K562 (cell line): ENCODE results near the gene NMNAT2. TPM values are rescaled to one million over a fixed set of nuclear protein-coding genes. Genes with fewer than 3 reads are reported as not detected.
A peak's percentile ranks its signal among the peaks of the same experiment; 100 is the strongest.

Experiments
- CGGBP1 ChIP-seq: fragments of 250-450 bp; sonication (Bioruptor Pico); IDR thresholded peaks from 2 replicates; pipeline ENCODE4 v1.9.0; 2021; ENCODE audit warnings: mild to moderate bottlenecking
- CTCF ChIP-seq, 3 experiments: IDR thresholded peaks in 2 of 3; conservative IDR thresholded peaks in 1 of 3; 2 replicates each; pipeline ENCODE4 v1.5.1; 2011 to 2012; ENCODE audit warnings: low read length in 3 of 3, mild to moderate bottlenecking in 3 of 3, control low read depth in 2 of 3, improper control_type of control experiment in 1 of 3, inconsistent platforms in 1 of 3, low read depth in 1 of 3, mixed read lengths in 1 of 3, moderate library complexity in 1 of 3; ENCODE audit not compliant: insufficient read depth in 2 of 3
- E2F4 ChIP-seq: sonication (generic); formaldehyde crosslinking; IDR thresholded peaks from 2 replicates; pipeline ENCODE4 v1.8.0; 2022; ENCODE audit warnings: mild to moderate bottlenecking, low read depth, missing genetic modification reagents
- EP300 ChIP-seq: IDR thresholded peaks from 2 replicates; pipeline ENCODE4 v1.6.1; 2012; ENCODE audit warnings: low read length, improper control_type of control experiment
- MBD1 ChIP-seq: fragments of 250-450 bp; sonication (Bioruptor Pico); IDR thresholded peaks from 2 replicates; pipeline ENCODE4 v1.8.0; 2022; ENCODE audit warnings: inconsistent platforms
- PYGO2 ChIP-seq: fragments of 450-650 bp; IDR thresholded peaks from 2 replicates; pipeline ENCODE4 v1.6.1; 2016; ENCODE audit warnings: mild to moderate bottlenecking, missing genetic modification characterization, moderate library complexity, missing compliant biosample characterization
- ZNF316 ChIP-seq: fragments of 450-650 bp; IDR thresholded peaks from 2 replicates; pipeline ENCODE4 v1.6.1; 2016
- polyA plus RNA-seq, 8 experiments: library from polyadenylated mRNA; depleted of rRNA in 4 of 8; stranded (reverse) in 5 of 8; unstranded in 3 of 8; fragments of >200 nt; fragmentation: Nextera tagmentation in 2 of 8; fragmentation: Illumina TruSeq in 1 of 8; extraction: Ambion mirVana in 2 of 8; extraction: Trizol in 1 of 8; gene quantifications; 2 replicates each; pipeline versions ENCODE4 v1.2.1 to v1.2.3, GENCODE V29; 2011 to 2014; ENCODE audit warnings: inconsistent platforms in 1 of 8, missing spikeins in 1 of 8
- total RNA-seq, 7 experiments: library from RNA; depleted of rRNA in 6 of 7; stranded (reverse); fragments of >200 nt in 6 of 7; fragmentation: Illumina TruSeq in 2 of 7; extraction: Trizol in 2 of 7; gene quantifications; 2 replicates each; pipeline versions ENCODE4 v1.2.1 to v1.2.3, GENCODE V29; 2011 to 2021; ENCODE audit warnings: low replicate concordance in 1 of 7
- TF ChIP-seq, protein P1 (sequence below): fragments of 200-600 bp; sonication (generic); IDR thresholded peaks from one replicate; pipeline ENCODE4 v1.6.1; 2012; ENCODE audit warnings: mild to moderate bottlenecking, low read depth, low read length, inconsistent platforms
- TF ChIP-seq, protein P2 (sequence below): fragments of 250-450 bp; sonication (Bioruptor Pico); IDR thresholded peaks from 2 replicates; pipeline ENCODE4 v1.8.0; 2021; ENCODE audit warnings: moderate library complexity, mild to moderate bottlenecking, inconsistent platforms

Gene NMNAT2
- total and polyA plus RNA-seq, 9 of the 15 experiments (the other 6 are each of a cell fraction or from before 2014, with no cell fraction given), result not detected

DNA sequence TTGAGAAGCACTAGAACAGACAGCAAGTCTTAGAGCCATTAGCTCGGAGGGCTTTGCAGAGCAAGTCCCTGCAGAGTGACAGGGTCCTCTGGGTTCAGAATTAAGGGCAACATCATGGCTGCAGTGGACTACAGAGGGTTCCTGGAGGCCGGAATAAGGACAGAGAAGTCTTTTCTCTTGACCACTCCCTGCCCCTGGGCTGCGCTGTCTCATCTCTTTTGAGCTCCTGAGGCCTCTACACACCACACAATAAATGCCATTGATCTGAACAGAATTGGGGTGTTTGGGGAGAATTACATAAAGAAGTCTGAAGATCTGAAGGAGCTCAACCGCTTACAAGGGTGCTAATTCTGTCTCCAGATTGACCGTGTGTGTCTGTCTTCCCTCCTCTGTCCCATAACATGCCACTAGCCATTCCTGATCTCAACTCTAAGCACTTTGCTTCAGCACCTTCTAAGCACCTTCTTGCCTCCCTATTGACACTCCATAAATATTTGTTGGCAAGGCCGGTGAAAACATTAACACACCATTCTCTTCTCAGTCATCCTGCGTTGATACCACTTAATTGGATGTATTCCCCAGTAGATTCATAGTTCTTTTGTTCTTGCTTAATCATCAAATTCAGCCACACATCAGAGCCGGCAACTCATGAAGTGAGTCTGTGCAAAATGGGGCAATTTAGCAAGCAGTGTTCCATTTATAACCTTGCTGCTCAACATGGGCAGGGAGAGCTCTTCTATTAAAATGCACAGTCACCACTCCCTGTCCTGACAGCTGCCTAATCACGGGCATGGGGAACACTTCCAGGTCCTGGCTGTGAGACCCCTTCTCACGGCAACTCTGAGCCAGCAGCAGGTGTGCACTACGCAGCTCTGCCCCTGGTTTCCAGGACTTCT, 49.7 kb downstream of the NMNAT2 start (continued):
- TF ChIP-seq, protein P1, sequence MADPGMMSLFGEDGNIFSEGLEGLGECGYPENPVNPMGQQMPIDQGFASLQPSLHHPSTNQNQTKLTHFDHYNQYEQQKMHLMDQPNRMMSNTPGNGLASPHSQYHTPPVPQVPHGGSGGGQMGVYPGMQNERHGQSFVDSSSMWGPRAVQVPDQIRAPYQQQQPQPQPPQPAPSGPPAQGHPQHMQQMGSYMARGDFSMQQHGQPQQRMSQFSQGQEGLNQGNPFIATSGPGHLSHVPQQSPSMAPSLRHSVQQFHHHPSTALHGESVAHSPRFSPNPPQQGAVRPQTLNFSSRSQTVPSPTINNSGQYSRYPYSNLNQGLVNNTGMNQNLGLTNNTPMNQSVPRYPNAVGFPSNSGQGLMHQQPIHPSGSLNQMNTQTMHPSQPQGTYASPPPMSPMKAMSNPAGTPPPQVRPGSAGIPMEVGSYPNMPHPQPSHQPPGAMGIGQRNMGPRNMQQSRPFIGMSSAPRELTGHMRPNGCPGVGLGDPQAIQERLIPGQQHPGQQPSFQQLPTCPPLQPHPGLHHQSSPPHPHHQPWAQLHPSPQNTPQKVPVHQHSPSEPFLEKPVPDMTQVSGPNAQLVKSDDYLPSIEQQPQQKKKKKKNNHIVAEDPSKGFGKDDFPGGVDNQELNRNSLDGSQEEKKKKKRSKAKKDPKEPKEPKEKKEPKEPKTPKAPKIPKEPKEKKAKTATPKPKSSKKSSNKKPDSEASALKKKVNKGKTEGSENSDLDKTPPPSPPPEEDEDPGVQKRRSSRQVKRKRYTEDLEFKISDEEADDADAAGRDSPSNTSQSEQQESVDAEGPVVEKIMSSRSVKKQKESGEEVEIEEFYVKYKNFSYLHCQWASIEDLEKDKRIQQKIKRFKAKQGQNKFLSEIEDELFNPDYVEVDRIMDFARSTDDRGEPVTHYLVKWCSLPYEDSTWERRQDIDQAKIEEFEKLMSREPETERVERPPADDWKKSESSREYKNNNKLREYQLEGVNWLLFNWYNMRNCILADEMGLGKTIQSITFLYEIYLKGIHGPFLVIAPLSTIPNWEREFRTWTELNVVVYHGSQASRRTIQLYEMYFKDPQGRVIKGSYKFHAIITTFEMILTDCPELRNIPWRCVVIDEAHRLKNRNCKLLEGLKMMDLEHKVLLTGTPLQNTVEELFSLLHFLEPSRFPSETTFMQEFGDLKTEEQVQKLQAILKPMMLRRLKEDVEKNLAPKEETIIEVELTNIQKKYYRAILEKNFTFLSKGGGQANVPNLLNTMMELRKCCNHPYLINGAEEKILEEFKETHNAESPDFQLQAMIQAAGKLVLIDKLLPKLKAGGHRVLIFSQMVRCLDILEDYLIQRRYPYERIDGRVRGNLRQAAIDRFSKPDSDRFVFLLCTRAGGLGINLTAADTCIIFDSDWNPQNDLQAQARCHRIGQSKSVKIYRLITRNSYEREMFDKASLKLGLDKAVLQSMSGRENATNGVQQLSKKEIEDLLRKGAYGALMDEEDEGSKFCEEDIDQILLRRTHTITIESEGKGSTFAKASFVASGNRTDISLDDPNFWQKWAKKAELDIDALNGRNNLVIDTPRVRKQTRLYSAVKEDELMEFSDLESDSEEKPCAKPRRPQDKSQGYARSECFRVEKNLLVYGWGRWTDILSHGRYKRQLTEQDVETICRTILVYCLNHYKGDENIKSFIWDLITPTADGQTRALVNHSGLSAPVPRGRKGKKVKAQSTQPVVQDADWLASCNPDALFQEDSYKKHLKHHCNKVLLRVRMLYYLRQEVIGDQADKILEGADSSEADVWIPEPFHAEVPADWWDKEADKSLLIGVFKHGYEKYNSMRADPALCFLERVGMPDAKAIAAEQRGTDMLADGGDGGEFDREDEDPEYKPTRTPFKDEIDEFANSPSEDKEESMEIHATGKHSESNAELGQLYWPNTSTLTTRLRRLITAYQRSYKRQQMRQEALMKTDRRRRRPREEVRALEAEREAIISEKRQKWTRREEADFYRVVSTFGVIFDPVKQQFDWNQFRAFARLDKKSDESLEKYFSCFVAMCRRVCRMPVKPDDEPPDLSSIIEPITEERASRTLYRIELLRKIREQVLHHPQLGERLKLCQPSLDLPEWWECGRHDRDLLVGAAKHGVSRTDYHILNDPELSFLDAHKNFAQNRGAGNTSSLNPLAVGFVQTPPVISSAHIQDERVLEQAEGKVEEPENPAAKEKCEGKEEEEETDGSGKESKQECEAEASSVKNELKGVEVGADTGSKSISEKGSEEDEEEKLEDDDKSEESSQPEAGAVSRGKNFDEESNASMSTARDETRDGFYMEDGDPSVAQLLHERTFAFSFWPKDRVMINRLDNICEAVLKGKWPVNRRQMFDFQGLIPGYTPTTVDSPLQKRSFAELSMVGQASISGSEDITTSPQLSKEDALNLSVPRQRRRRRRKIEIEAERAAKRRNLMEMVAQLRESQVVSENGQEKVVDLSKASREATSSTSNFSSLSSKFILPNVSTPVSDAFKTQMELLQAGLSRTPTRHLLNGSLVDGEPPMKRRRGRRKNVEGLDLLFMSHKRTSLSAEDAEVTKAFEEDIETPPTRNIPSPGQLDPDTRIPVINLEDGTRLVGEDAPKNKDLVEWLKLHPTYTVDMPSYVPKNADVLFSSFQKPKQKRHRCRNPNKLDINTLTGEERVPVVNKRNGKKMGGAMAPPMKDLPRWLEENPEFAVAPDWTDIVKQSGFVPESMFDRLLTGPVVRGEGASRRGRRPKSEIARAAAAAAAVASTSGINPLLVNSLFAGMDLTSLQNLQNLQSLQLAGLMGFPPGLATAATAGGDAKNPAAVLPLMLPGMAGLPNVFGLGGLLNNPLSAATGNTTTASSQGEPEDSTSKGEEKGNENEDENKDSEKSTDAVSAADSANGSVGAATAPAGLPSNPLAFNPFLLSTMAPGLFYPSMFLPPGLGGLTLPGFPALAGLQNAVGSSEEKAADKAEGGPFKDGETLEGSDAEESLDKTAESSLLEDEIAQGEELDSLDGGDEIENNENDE, result no peak
- TF ChIP-seq MBD1 (CRISPR knock-in tag) (no peak), ZNF316 (peak; percentile 74), E2F4 (CRISPR knock-in tag) (no peak), PYGO2 (tag) (no peak), EP300 (no peak), CTCF (IDR thresholded peaks at IDR 0.05 in 2 of 3, conservative IDR thresholded peaks at IDR 0.05 in 1 of 3; ENCODE audit: insufficient read depth in 2 of 3, low read depth in 1 of 3, low read length in 3 of 3) (peak in 2 of 3 experiments; percentile 11 to 29; a peak in 2 of 6 replicates), CGGBP1 (no peak)
- TF ChIP-seq, protein P2, sequence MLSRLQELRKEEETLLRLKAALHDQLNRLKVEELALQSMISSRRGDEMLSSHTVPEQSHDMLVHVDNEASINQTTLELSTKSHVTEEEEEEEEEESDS (CRISPR knock-in tag), result no peak
